ENCODE results near the gene CEACAM19.
A peak's percentile ranks its signal among the peaks of the same experiment; 100 is the strongest.
"Not testable (repeated sequence)": the region's sequence is repeated elsewhere in the genome, so short reads cannot be mapped to it uniquely, and the experiment has no call there.

CEACAM19 gene

DNA sequence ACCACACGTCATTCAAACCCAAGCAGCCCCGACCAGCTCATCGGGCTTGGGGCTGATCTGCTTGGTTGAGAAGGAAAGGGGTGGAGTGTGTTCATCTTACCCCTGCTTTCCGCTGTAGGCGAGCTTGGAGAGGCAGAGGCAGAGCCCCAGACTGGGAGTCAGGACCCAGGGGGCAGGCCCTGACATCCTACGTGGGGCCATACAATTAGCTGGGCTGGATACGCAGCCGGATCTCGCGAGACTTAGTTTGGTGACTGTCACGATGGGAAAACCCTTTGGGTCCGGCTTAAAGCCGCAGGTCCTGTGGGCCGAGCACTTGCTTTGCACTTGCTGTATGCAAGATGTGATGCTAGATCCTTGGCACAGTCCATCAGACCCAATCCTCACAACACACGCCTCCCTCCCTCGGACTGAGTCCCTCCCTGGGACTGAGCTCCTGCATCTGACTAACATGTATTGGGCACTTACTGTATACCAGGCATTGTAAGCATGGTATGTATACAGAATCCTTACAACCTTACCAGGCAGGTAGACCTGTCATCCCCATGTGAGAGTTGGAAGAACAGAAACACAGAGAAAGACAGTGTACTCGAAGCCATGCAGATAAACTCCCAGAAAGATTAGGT is 31.4 kb downstream of the CEACAM19 start:
- DNase-seq: no peak

DNA sequence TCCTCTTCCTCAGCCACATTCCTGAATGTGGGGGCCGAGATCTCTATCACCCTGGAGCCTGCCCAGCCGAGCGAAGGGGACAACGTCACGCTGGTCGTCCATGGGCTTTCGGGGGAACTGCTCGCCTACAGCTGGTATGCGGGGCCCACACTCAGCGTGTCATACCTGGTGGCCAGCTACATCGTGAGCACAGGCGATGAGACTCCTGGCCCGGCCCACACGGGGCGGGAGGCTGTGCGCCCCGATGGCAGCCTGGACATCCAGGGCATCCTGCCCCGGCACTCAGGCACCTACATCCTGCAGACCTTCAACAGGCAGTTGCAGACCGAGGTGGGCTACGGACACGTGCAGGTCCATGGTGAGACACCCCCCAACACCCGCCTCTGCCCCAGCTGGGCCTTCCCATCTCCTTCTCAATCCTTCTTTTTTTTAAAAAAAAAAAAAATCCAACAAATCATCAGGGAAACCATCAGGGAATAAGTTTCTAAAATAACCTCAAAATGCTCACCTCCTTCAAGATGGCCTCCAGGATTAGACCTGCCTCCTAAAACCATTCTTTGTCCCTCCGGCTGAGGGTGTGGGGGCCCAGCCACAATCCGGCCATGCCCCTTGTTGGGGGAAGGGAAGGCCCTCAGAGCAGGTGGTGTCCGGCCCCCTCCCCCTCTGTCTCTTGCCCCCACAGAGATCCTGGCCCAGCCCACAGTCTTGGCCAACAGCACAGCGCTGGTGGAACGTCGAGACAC is 32.2 kb downstream of the CEACAM19 start:
- no peak for DNase-seq

GRCh38 chr19:44704982-44705381 is 33.7 kb downstream of the CEACAM19 start:
- DNase-seq: no peak

DNA sequence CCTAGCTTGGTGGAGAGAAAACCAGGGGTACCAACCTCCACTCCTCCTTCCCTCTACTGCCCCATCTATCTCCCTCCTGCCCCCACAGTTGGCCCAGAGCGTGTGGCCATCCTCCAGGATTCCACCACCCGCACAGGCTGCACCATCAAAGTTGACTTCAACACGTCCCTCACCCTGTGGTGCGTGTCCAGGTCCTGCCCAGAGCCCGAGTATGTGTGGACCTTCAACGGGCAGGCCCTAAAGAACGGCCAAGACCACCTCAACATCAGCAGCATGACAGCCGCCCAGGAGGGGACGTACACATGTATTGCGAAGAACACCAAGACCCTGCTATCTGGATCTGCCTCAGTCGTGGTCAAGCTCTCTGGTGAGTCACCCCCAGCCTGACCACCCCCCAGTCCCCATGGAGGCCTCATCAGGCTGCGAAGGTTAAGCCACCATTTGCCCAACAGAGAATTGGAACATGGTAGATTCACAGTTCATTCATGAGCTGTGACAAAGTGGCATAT is 34.3 kb downstream of the CEACAM19 start:
- DNase-seq: no peak

DNA sequence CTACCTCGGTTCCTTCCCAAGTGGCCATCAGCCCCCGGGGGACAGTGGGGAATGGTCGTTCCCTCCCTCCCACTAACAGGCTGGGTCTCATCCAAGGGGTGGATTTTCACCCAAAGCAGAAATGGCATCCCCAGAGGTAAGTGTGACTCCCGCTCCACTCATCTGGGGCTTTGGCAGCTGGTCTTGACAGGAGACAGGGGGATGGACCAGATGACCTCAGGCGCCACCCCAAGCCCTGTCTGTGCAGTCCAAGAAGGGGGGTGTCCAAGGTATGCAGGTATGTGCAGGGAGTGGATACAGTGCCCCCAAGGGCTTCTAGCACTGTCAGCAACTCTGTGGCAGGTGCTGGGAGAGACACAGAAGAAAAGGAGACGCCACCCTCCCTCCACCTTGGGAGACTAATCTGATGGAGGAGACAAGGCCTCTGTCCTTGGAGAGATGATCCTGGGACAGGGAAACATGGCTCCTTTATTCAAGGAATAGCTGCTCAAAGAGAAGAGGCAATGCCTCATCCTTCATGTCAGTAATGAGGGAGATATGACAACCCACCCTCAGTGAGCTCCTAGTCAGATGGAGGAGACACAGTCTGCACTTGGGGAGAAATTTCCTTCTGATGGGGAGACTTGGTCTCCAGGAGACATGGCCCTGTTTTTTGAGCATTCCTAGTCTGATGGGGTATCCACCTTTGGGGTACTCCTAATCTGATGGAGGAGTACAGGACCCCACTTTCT is 35.4 kb downstream of the CEACAM19 start:
- DNase-seq: no peak

DNA sequence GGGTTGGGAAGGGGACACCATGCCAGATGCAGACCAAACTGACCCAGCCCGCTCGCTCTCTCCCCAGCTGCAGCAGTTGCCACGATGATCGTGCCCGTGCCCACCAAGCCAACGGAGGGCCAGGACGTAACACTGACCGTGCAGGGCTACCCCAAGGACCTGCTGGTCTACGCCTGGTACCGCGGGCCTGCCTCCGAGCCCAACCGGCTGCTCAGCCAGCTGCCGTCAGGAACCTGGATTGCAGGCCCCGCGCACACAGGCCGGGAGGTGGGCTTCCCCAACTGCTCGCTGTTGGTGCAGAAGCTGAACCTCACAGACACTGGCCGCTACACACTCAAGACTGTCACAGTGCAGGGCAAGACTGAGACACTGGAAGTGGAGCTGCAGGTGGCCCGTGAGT is 36.5 kb downstream of the CEACAM19 start:
- no peak for DNase-seq

GRCh38 chr19:44708940-44709339 is 37.7 kb downstream of the CEACAM19 start:
- DNase-seq: no peak

- DNase-seq: not testable (repeated sequence)
These were observed 38.4 kb downstream of the CEACAM19 start for GRCh38 chr19:44709434-44710266.

DNA sequence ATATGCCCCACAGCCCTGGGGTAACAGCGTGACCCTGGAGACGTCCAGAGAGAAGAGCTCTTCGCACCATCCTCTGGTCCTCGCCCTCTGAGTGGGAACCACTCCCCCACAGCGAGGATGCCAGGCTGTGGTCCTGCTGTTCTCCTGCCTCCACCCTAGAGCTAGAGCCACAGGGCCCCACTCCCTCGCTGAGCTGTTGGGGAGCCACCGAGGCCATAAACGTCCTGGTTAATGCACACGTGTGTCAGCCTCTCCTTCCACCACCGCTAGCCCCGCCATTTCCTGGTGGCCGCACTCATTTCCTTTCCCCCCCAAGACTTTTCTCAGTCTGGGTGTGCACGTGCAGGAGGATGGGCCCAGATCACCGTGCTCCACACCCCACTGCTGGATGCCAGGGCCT is 39.2 kb downstream of the CEACAM19 start:
- no peak for DNase-seq

GRCh38 chr19:44712864-44713515 is 41.7 kb downstream of the CEACAM19 start:
- DNase-seq: no peak

DNA sequence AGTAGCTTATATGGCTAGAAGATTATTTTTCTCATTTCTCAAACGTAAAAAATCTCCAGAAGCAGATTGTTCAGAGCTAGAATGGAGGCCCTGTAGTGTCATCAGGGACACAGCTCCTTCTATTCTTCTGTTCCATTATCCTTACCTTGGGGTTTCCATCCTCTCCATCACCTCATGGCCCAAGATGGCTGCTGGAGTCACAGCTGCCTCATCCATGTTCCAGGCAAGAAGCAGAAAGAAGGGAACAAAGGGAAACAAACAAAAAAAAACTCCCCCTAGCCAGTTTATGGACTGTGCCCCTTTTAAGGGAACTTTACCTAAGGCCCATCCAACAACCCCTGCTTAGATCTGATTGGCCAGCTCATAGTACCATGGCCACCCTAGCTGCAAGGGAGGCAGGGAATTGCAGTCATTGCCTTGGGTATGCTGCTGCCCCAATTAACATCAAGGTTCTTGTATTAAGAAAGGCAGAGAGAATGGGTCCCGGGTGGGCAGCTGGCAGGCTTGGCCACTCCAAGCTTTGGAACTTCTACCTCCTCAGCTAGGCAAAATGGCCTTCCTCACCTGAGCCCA is 43.4 kb downstream of the CEACAM19 start:
- no peak for DNase-seq

DNA sequence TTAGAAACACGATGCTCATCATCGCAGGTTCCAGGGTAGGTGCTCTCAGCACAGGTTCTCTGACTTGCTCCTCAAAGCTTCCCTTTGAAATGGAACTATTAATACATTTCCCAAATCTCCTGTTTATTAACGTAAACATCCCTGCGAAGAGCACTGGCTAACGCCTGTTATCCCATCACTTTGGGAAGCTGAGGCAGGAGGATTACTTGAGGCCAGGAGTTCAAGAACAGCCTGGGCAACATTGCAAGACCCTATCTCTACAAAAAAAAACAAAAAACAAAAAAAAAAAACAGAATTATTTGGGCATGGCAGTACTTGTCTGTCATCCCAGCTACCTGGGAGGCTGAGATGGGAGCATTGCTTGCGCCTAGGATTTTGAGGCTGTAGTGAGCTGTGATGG is 46.3 kb downstream of the CEACAM19 start:
- no peak for DNase-seq

GRCh38 chr19:44718441-44719261 is 47.4 kb downstream of the CEACAM19 start:
- no peak for DNase-seq

DNA sequence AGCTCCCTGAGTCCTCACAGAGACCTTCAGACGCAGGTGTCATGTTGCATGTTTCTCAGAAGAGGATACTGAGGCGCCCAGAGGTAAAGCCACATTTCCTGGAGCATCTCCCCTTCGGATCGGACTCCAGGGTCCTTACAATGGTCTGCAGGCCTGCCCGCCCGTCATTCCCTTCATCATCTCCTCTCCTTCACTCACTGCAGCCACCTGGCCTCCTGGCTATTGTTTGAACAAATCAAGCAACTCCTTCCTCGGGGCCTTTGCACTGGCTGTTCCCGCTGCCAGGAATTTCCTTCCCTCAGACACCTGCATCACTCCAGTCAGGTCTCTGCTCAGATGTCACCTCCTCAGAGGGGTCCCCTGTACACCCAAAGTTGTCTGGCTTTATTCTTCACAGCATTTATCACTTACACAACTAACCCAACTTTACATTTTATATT is 48.0 kb downstream of the CEACAM19 start:
- DNase-seq: no peak

DNA sequence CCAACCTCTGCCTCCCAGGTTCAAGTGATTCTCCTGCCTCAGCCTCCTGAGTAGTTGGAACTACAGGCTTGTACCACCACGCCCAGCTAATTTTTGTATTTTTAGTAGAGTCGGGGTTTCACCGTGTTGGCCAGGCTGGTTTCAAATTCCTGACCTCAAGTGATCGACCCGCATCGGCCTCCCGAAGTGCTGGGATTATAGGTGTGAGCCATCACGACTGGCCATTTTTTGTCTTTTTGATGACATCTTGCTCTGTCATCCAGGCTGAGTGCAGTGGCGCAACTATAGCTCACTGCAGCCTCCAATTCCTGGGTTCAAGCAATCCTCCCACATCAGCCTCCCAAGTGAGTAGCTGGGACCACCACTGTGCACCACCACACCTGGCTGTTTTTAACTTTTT is 49.1 kb downstream of the CEACAM19 start:
- DNase-seq: not testable (repeated sequence)

GRCh38 chr19:44720945-44721344 is 49.7 kb downstream of the CEACAM19 start:
- DNase-seq: no peak

DNA sequence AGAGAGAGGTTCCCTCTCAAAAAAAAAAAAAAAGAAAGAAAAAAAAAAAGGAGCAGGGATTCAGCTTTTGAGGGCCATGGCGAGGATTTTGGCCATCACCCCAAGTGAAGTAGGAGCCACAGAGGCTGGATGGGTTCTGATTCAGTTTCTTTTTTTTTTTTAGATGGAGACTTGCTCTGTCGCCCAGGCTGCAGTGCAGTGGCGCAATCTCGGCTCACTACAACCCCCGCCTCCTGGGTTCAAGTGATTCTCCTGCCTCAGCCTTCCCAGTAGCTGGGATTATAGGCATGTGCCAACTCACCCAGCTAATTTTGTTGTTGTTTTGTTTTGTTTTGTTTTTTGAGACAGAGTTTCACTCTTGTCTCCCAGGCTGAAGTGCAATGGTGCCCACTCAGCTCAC is 50.1 kb downstream of the CEACAM19 start:
- DNase-seq: not testable (repeated sequence)

GRCh38 chr19:44722131-44723121 is 51.1 kb downstream of the CEACAM19 start:
- peak in 1 of 2 donors; percentile 46 for DNase-seq

- no peak for DNase-seq
These were observed 52.1 kb downstream of the CEACAM19 start for GRCh38 chr19:44723299-44723951.
